Ascending aorta (tissue), 2 donors: ENCODE results near the gene CACNA2D3. TPM values are rescaled to one million over a fixed set of nuclear protein-coding genes. Genes with fewer than 3 reads are reported as not detected.

ENCODE experiments used
- DNase-seq, 2 donors: peaks; one replicate each; pipeline ENCODE4 v3.0.0-alpha.2; 2019; ENCODE audit warnings: low spot score in 2 of 2
- H3K27ac ChIP-seq, 2 donors: fragments of 200-600 bp; sonication (generic); one replicate each; pipeline ENCODE4 v1.5.1; 2016 to 2017; ENCODE audit warnings: mild to moderate bottlenecking in 1 of 2
- H3K27me3 ChIP-seq: fragments of 200-600 bp; sonication (generic); one replicate; pipeline ENCODE4 v1.5.1; 2017
- H3K36me3 ChIP-seq, 2 donors: fragments of 200-600 bp; sonication (generic); one replicate each; pipeline ENCODE4 v1.5.1; 2016
- H3K4me1 ChIP-seq, 2 donors: fragments of 200-600 bp; sonication (generic); one replicate each; pipeline ENCODE4 v1.5.1; 2016 to 2017; ENCODE audit warnings: mild to moderate bottlenecking in 1 of 2
- H3K4me3 ChIP-seq, 2 donors: fragments of 200-600 bp; sonication (generic); one replicate each; pipeline ENCODE4 v1.5.1; 2016 to 2017; ENCODE audit warnings: mild to moderate bottlenecking in 1 of 2
- H3K9me3 ChIP-seq, 2 donors: fragments of 200-600 bp; sonication (generic); one replicate each; pipeline ENCODE4 v1.5.1; 2016
- CTCF ChIP-seq, 3 experiments: fragments of 200-600 bp in 2 of 3; fragments of 450-650 bp in 1 of 3; sonication (generic) in 2 of 3; IDR thresholded peaks; one replicate each; pipeline ENCODE4 v1.5.1; 2016 to 2019; ENCODE audit warnings: antibody characterized with exemption in 3 of 3, mild to moderate bottlenecking in 1 of 3, moderate library complexity in 1 of 3
- intact Hi-C: fragments of 100-400 bp; cut with DNase I; formaldehyde crosslinking; loops from one replicate; pipeline ENCODE4 v1.15.1; 2023
- total RNA-seq: library from RNA; depleted of rRNA; stranded (reverse); fragments of >200 nt; gene quantifications from one replicate; pipeline ENCODE4 v1.1.0, GENCODE V29; 2016

CACNA2D3 gene
- total RNA-seq, 1 donor from 2014 or later = not detected

GRCh38 chr3:54193093-54193492, 70.7 kb downstream of the CACNA2D3 start:
- no peak for TF ChIP-seq CTCF (IDR thresholded peaks at IDR 0.05)
- no peak overlapping the region for H3K27ac ChIP-seq
- intact Hi-C loops = no loop called here

GRCh38 chr3:54196360-54196991, 74.1 kb downstream of the CACNA2D3 start:
- Histone ChIP-seq H3K4me3 (no peak overlapping the region), H3K4me1 (no peaks in the 10 kb centered on the region), H3K27me3 (no peaks in the 10 kb centered on the region), H3K9me3 (no peaks in the 10 kb centered on the region), H3K27ac (no peak overlapping the region), H3K36me3 (no peaks in the 10 kb centered on the region)
- TF ChIP-seq CTCF (IDR thresholded peaks at IDR 0.05) = no peak
- DNase-seq = no peak
- intact Hi-C loops = no loop called here

More at GRCh38 chr3:54193093-54193492, 70.7 kb downstream of the CACNA2D3 start:
- DNase-seq = no peak
- Histone ChIP-seq H3K36me3 (no peaks in the 10 kb centered on the region), H3K4me3 (no peak overlapping the region), H3K27me3 (no peaks in the 10 kb centered on the region), H3K9me3 (no peaks in the 10 kb centered on the region), H3K4me1 (no peaks in the 10 kb centered on the region)

GRCh38 chr3:54197509-54197908, 75.2 kb downstream of the CACNA2D3 start:
- H3K36me3 ChIP-seq = no peaks in the 10 kb centered on the region
- no peaks in the 10 kb centered on the region for H3K27me3 ChIP-seq
- DNase-seq = no peak
- intact Hi-C loops = no loop called here
- no peak overlapping the region for H3K4me3 ChIP-seq
- H3K9me3 ChIP-seq = no peaks in the 10 kb centered on the region
- no peaks in the 10 kb centered on the region for H3K4me1 ChIP-seq
- no peak for TF ChIP-seq CTCF (IDR thresholded peaks at IDR 0.05)
- H3K27ac ChIP-seq = no peak overlapping the region

GRCh38 chr3:54198556-54198955, 76.2 kb downstream of the CACNA2D3 start:
- no peaks in the 10 kb centered on the region for H3K36me3 ChIP-seq
- intact Hi-C loops = no loop called here
- no peak overlapping the region for H3K27ac ChIP-seq
- DNase-seq = no peak
- no peaks in the 10 kb centered on the region for H3K9me3 ChIP-seq
- H3K4me3 ChIP-seq = no peak overlapping the region
- no peaks in the 10 kb centered on the region for H3K27me3 ChIP-seq
- no peaks in the 10 kb centered on the region for H3K4me1 ChIP-seq
- TF ChIP-seq CTCF (IDR thresholded peaks at IDR 0.05) = no peak

GRCh38 chr3:54202054-54202453, 79.7 kb downstream of the CACNA2D3 start:
- Histone ChIP-seq H3K36me3 (no peaks in the 10 kb centered on the region), H3K27ac (no peak overlapping the region), H3K9me3 (no peaks in the 10 kb centered on the region), H3K27me3 (no peaks in the 10 kb centered on the region), H3K4me1 (no peaks in the 10 kb centered on the region), H3K4me3 (no peak overlapping the region)
- TF ChIP-seq CTCF (IDR thresholded peaks at IDR 0.05) = no peak
- intact Hi-C loops = no loop called here
- no peak for DNase-seq
